K562 (cell line): ENCODE data around the gene EHBP1L1. TPM values are rescaled to one million over a fixed set of nuclear protein-coding genes. Genes with fewer than 3 reads are reported as not detected.

Source experiments
- CBX5 ChIP-seq: IDR thresholded peaks from 2 replicates; pipeline ENCODE4 v1.6.1; 2014; ENCODE audit warnings: low read depth, borderline replicate concordance
- GTF2F1 ChIP-seq: IDR thresholded peaks from 2 replicates; pipeline ENCODE4 v1.6.1; 2011; ENCODE audit warnings: low read depth, low read length, improper control_type of control experiment
- KLF13 ChIP-seq: fragments of 450-650 bp; IDR thresholded peaks from 2 replicates; pipeline ENCODE4 v1.6.1; 2016; ENCODE audit warnings: missing genetic modification characterization, low read depth, mild to moderate bottlenecking, missing compliant biosample characterization, moderate library complexity, borderline replicate concordance
- MTF1 ChIP-seq: fragments of 250-450 bp; sonication (Bioruptor Pico); IDR thresholded peaks from 2 replicates; pipeline ENCODE4 v1.9.0; 2021; ENCODE audit warnings: moderate library complexity, mild to moderate bottlenecking, inconsistent platforms, borderline replicate concordance
- NFXL1 ChIP-seq: fragments of 450-650 bp; formaldehyde crosslinking; IDR thresholded peaks from 2 replicates; pipeline ENCODE4 v1.4.0; 2021; ENCODE audit warnings: mild to moderate bottlenecking
- NR2C2 ChIP-seq, 2 experiments: fragments of 200-800 bp in 1 of 2; sonication (Bioruptor generic) in 1 of 2; sonication (generic) in 1 of 2; formaldehyde crosslinking in 1 of 2; IDR thresholded peaks; 2 replicates each; pipeline versions ENCODE4 v1.6.1 to v1.8.0; 2016 to 2022; ENCODE audit warnings: mild to moderate bottlenecking in 1 of 2, missing compliant biosample characterization in 1 of 2, missing genetic modification characterization in 1 of 2, missing genetic modification reagents in 1 of 2
- POLR2G ChIP-seq: fragments of 200-400 bp; formaldehyde crosslinking; IDR thresholded peaks from 2 replicates; pipeline ENCODE4 v1.6.1; 2017; ENCODE audit warnings: low read depth, mild to moderate bottlenecking, antibody characterized with exemption, low read length, moderate library complexity
- POLR3A ChIP-seq: IDR thresholded peaks from 2 replicates; pipeline ENCODE4 v1.6.1; 2011; ENCODE audit warnings: borderline replicate concordance, mild to moderate bottlenecking, moderate library complexity; ENCODE audit not compliant: insufficient read length, insufficient read depth; ENCODE audit errors: extremely low read depth
- PTBP1 ChIP-seq: fragments of 200-400 bp; formaldehyde crosslinking; IDR thresholded peaks from 2 replicates; pipeline ENCODE4 v1.6.1; 2017; ENCODE audit warnings: low read depth, low read length
- RBBP5 ChIP-seq: fragments of 200-600 bp; sonication (generic); IDR thresholded peaks from 2 replicates; pipeline ENCODE4 v1.6.1; 2012; ENCODE audit warnings: borderline replicate concordance, mild to moderate bottlenecking, low read length, control low read depth, inconsistent platforms; ENCODE audit not compliant: insufficient read depth, poor library complexity, severe bottlenecking
- RFX1 ChIP-seq: fragments of 450-650 bp; IDR thresholded peaks from 2 replicates; pipeline ENCODE4 v1.6.1; 2016; ENCODE audit warnings: mild to moderate bottlenecking, moderate library complexity
- TFAM ChIP-seq: fragments of 250-450 bp; sonication (Bioruptor Pico); conservative IDR thresholded peaks from 2 replicates; pipeline ENCODE4 v1.5.0; 2021; ENCODE audit warnings: mild to moderate bottlenecking, moderate library complexity
- UBTF ChIP-seq, 2 experiments: IDR thresholded peaks; 2 replicates each; pipeline ENCODE4 v1.6.1; 2012; ENCODE audit warnings: improper control_type of control experiment in 2 of 2, low read depth in 2 of 2, low read length in 2 of 2, borderline replicate concordance in 1 of 2
- USF2 ChIP-seq: sonication (generic); formaldehyde crosslinking; IDR thresholded peaks from 2 replicates; pipeline ENCODE4 v1.5.0; 2020; ENCODE audit warnings: missing genetic modification reagents
- ZNF133 ChIP-seq: fragments of 250-450 bp; sonication (Bioruptor Pico); IDR thresholded peaks from 2 replicates; pipeline ENCODE4 v1.4.0; 2020; ENCODE audit warnings: mild to moderate bottlenecking
- ZNF347 ChIP-seq: fragments of 450-650 bp; formaldehyde crosslinking; IDR thresholded peaks from 2 replicates; pipeline ENCODE4 v1.4.0; 2020; ENCODE audit warnings: low read depth, mild to moderate bottlenecking, moderate library complexity
- ZNF586 ChIP-seq: fragments of 450-650 bp; formaldehyde crosslinking; conservative IDR thresholded peaks from 2 replicates; pipeline ENCODE4 v1.4.0; 2020; ENCODE audit warnings: mild to moderate bottlenecking, moderate library complexity
- polyA plus RNA-seq, 8 experiments: library from polyadenylated mRNA; depleted of rRNA in 4 of 8; stranded (reverse) in 5 of 8; unstranded in 3 of 8; fragments of >200 nt; fragmentation: Nextera tagmentation in 2 of 8; fragmentation: Illumina TruSeq in 1 of 8; extraction: Ambion mirVana in 2 of 8; extraction: Trizol in 1 of 8; gene quantifications; 2 replicates each; pipeline versions ENCODE4 v1.2.1 to v1.2.3, GENCODE V29; 2011 to 2014; ENCODE audit warnings: inconsistent platforms in 1 of 8, missing spikeins in 1 of 8
- total RNA-seq, 7 experiments: library from RNA; depleted of rRNA in 6 of 7; stranded (reverse); fragments of >200 nt in 6 of 7; fragmentation: Illumina TruSeq in 2 of 7; extraction: Trizol in 2 of 7; gene quantifications; 2 replicates each; pipeline versions ENCODE4 v1.2.1 to v1.2.3, GENCODE V29; 2011 to 2021; ENCODE audit warnings: low replicate concordance in 1 of 7
- TF ChIP-seq, protein P1 (sequence below), 2 experiments: fragments of 250-450 bp in 1 of 2; fragments of 450-650 bp in 1 of 2; sonication (Bioruptor Pico) in 1 of 2; IDR thresholded peaks; 2 replicates each; pipeline versions ENCODE4 v1.6.1 to v1.8.0; 2016 to 2021; ENCODE audit warnings: mild to moderate bottlenecking in 2 of 2, moderate library complexity in 2 of 2, missing compliant biosample characterization in 1 of 2, missing genetic modification characterization in 1 of 2

EHBP1L1 gene
- total and polyA plus RNA-seq, 9 of the 15 experiments (the other 6 are each of a cell fraction or from before 2014, with no cell fraction given) = 0.03 to 87.1 (median 26.3) TPM

- TF ChIP-seq RFX1 = no peak
- TF ChIP-seq ZNF133 (CRISPR knock-in tag) = no peak
- no peak for TF ChIP-seq PTBP1
- TF ChIP-seq USF2 (CRISPR knock-in tag) = peak; percentile 17; the same call in 1 of the 2 replicates
- no peak for TF ChIP-seq RBBP5
- TF ChIP-seq POLR2G = peak; percentile 77
- no peak for TF ChIP-seq POLR3A
- TF ChIP-seq UBTF (IDR thresholded peaks at IDR 0.05; ENCODE audit: borderline replicate concordance in 1 of 2, low read depth in 2 of 2, low read length in 2 of 2) = no peak
- TF ChIP-seq NFXL1 (CRISPR knock-in tag) = no peak
- TF ChIP-seq KLF13 (tag) = no peak
- no peak for TF ChIP-seq MTF1 (CRISPR knock-in tag)
- no peak for TF ChIP-seq ZNF586
- 0 out of 2 replicates have a peak, but pooled peaks have one; percentile 15 for TF ChIP-seq NR2C2 (CRISPR knock-in tag; IDR thresholded peaks at IDR 0.05)
- TF ChIP-seq NR2C2 (tag; IDR thresholded peaks at IDR 0.05) = peak; percentile 75; the same call in 1 of the 2 replicates
- TF ChIP-seq, protein P1, sequence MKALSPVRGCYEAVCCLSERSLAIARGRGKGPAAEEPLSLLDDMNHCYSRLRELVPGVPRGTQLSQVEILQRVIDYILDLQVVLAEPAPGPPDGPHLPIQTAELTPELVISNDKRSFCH (CRISPR knock-in tag; IDR thresholded peaks at IDR 0.05) = no peak
- TF ChIP-seq, protein P1 (tag; IDR thresholded peaks at IDR 0.05) = no peak
- no peak for TF ChIP-seq TFAM (CRISPR knock-in tag)
- no peak for TF ChIP-seq CBX5
- no peak for TF ChIP-seq ZNF347 (CRISPR knock-in tag)
- TF ChIP-seq GTF2F1 = no peak
Observed at GRCh38 chr11:65546217-65546958, 29.5 kb upstream of the EHBP1L1 start (continued).
